Measurements from ENCODE around the gene FICD. TPM values are rescaled to one million over a fixed set of nuclear protein-coding genes. Genes with fewer than 3 reads are reported as not detected.

The FICD gene
- polyA plus RNA-seq, 3 donors = 1.00 to 1.9 (median 1.6) TPM

Other genes with a start within 250 kb of the FICD start
- gene CMKLR1, start 176.0 kb upstream of the FICD start, polyA plus RNA-seq = 10 to 100 TPM in 1 of 3 donors, 1 to 10 TPM in 2; 7.5 to 11.6 (median 7.9) TPM
- gene SART3, start 45.9 kb downstream of the FICD start, polyA plus RNA-seq = 10 to 100 TPM; 10.3 to 20.9 (median 20.6) TPM
- 100 to 1,000 TPM in 2 of 3 donors, 10 to 100 TPM in 1; 90.9 to 114 (median 111) TPM for gene ISCU, start 47.3 kb downstream of the FICD start, polyA plus RNA-seq
- gene TMEM119, start 82.8 kb downstream of the FICD start, polyA plus RNA-seq = under 1 TPM; 0.18 to 0.85 (median 0.56) TPM
- gene SELPLG, start 118.6 kb downstream of the FICD start, polyA plus RNA-seq = 100 to 1,000 TPM; 193 to 349 (median 247) TPM
- gene CORO1C, start 216.2 kb downstream of the FICD start, polyA plus RNA-seq = 100 to 1,000 TPM in 2 of 3 donors, 10 to 100 TPM in 1; 77.5 to 285 (median 229) TPM

All from CD14-positive monocyte (primary cell).